ENCODE measurements around the gene HELZ2. TPM values are rescaled to one million over a fixed set of nuclear protein-coding genes. Genes with fewer than 3 reads are reported as not detected.

HELZ2 gene
- total RNA-seq, 1 experiment from 2014 or later, result 205 TPM

- peak; percentile 28 for DNase-seq (ENCODE audit: low read depth)
Measured at GRCh38 chr20:63540417-63541186, 33.4 kb downstream of the HELZ2 start.

- no peak for DNase-seq (ENCODE audit: low read depth)
Measured at GRCh38 chr20:63539441-63540370, 34.3 kb downstream of the HELZ2 start.

GRCh38 chr20:63539092-63539430, 35.0 kb downstream of the HELZ2 start:
- DNase-seq (ENCODE audit: low read depth), result no peak

GRCh38 chr20:63538204-63539091, 35.6 kb downstream of the HELZ2 start:
- DNase-seq (ENCODE audit: low read depth), result no peak

- DNase-seq (ENCODE audit: low read depth), result peak; percentile 78
Measured at GRCh38 chr20:63537525-63538203, 36.4 kb downstream of the HELZ2 start.

- no peak for DNase-seq (ENCODE audit: low read depth)
Measured at GRCh38 chr20:63536997-63537524, 37.0 kb downstream of the HELZ2 start, which contains the start of gene PTK6. Gene PTK6 (minus strand): TSS chr20:63537376. CDS start chr20:63537314, 62 bp downstream.

GRCh38 chr20:63536241-63536977, 37.6 kb downstream of the HELZ2 start:
- DNase-seq (ENCODE audit: low read depth), result peak; percentile 68

- no peak for DNase-seq (ENCODE audit: low read depth)
Measured at GRCh38 chr20:63534831-63535651, 39.0 kb downstream of the HELZ2 start.

- DNase-seq (ENCODE audit: low read depth), result no peak
Measured at GRCh38 chr20:63534427-63534830, 39.6 kb downstream of the HELZ2 start.

- no peak for DNase-seq (ENCODE audit: low read depth)
Measured at GRCh38 chr20:63533871-63534393, 40.1 kb downstream of the HELZ2 start.

GRCh38 chr20:63533388-63533787, 40.7 kb downstream of the HELZ2 start:
- DNase-seq (ENCODE audit: low read depth), result no peak

- DNase-seq (ENCODE audit: low read depth), result no peak
Measured at GRCh38 chr20:63532449-63532971, 41.5 kb downstream of the HELZ2 start.

- no peak for DNase-seq (ENCODE audit: low read depth)
Measured at GRCh38 chr20:63531686-63532448, 42.2 kb downstream of the HELZ2 start.

GRCh38 chr20:63530788-63531160, 43.3 kb downstream of the HELZ2 start:
- no peak for DNase-seq (ENCODE audit: low read depth)

GRCh38 chr20:63529861-63530787, 43.9 kb downstream of the HELZ2 start:
- DNase-seq (ENCODE audit: low read depth), result no peak

GRCh38 chr20:63529180-63529860, 44.7 kb downstream of the HELZ2 start:
- DNase-seq (ENCODE audit: low read depth), result no peak
